AG08396 (cell line): ENCODE measurements around the gene TSEN2.

Source experiments
- DNase-seq: peaks from one replicate; pipeline ENCODE4 v3.0.0; 2012; ENCODE audit warnings: low spot score, mixed read lengths

Gene TSEN2

GRCh38 chr3:12553921-12554391 lies 69.7 kb downstream of the TSEN2 start:
- peak; percentile 30 for DNase-seq

- no peak for DNase-seq
Measured at GRCh38 chr3:12556314-12556689, 72.0 kb downstream of the TSEN2 start.

- peak; percentile 93 for DNase-seq
Measured at GRCh38 chr3:12556690-12557472, 72.6 kb downstream of the TSEN2 start, which contains the start of gene MKRN2. Gene MKRN2 (plus strand): TSS chr3:12557087. CDS start chr3:12557151, 64 bp downstream.

GRCh38 chr3:12557473-12558100 lies 73.3 kb downstream of the TSEN2 start:
- peak; percentile 25 for DNase-seq

GRCh38 chr3:12558706-12559105 lies 74.4 kb downstream of the TSEN2 start:
- no peak for DNase-seq

GRCh38 chr3:12559520-12559919 lies 75.2 kb downstream of the TSEN2 start:
- no peak for DNase-seq

- DNase-seq = no peak
Measured at GRCh38 chr3:12560505-12561190, 76.4 kb downstream of the TSEN2 start.

GRCh38 chr3:12561397-12561796 lies 77.1 kb downstream of the TSEN2 start:
- no peak for DNase-seq

- no peak for DNase-seq
Measured at GRCh38 chr3:12562451-12562850, 78.2 kb downstream of the TSEN2 start.

GRCh38 chr3:12566976-12567375 lies 82.7 kb downstream of the TSEN2 start:
- no peak for DNase-seq

GRCh38 chr3:12568747-12569146 lies 84.5 kb downstream of the TSEN2 start:
- DNase-seq = no peak

- no peak for DNase-seq
Measured at GRCh38 chr3:12569836-12570235, 85.6 kb downstream of the TSEN2 start.

- no peak for DNase-seq
Measured at GRCh38 chr3:12571986-12572385, 87.7 kb downstream of the TSEN2 start.

GRCh38 chr3:12574131-12574530 lies 89.9 kb downstream of the TSEN2 start:
- no peak for DNase-seq

- DNase-seq = no peak
Measured at GRCh38 chr3:12574661-12575060, 90.4 kb downstream of the TSEN2 start.

GRCh38 chr3:12577379-12577778 lies 93.1 kb downstream of the TSEN2 start:
- no peak for DNase-seq

- no peak for DNase-seq
Measured at GRCh38 chr3:12578742-12579141, 94.5 kb downstream of the TSEN2 start.

GRCh38 chr3:12579456-12579855 lies 95.2 kb downstream of the TSEN2 start:
- DNase-seq = no peak

- DNase-seq = no peak
Measured at GRCh38 chr3:12579905-12580304, 95.6 kb downstream of the TSEN2 start.

GRCh38 chr3:12582730-12583129 lies 98.5 kb downstream of the TSEN2 start:
- DNase-seq = no peak
